Stimulated activated CD4-positive, alpha-beta T cell treated with anti-CD3 and anti-CD28 coated beads, Interleukin-2, amount 100 ng/mL, for 4 hours (primary cell): ENCODE data around the gene C20orf204.

Experiments used
- DNase-seq: peaks from one replicate; pipeline ENCODE4 v3.0.0-alpha.2; 2020; ENCODE audit warnings: low read depth

The C20orf204 gene

GRCh38 chr20:64042054-64042781 lies 6.2 kb downstream of the C20orf204 start:
- no peak for DNase-seq

DNA sequence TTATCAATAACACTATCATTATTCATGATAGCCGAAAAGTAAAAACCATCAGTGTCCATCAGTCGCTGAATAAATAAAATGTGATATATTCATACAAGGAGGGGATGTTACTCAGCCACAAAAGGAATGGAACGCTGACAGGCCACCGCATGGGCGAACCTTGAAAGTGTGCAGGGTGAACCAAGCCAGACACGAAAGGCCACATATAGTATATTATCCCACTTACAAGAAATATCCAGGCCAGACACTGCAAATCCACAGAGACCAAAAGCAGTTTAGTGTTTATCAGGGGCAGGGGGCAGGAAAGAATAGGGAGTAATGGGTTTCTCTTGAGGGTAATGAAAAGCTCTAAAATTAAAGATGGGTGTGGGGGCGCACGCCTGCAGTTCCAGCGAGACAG lies 7.8 kb downstream of the C20orf204 start:
- DNase-seq = no peak

DNA sequence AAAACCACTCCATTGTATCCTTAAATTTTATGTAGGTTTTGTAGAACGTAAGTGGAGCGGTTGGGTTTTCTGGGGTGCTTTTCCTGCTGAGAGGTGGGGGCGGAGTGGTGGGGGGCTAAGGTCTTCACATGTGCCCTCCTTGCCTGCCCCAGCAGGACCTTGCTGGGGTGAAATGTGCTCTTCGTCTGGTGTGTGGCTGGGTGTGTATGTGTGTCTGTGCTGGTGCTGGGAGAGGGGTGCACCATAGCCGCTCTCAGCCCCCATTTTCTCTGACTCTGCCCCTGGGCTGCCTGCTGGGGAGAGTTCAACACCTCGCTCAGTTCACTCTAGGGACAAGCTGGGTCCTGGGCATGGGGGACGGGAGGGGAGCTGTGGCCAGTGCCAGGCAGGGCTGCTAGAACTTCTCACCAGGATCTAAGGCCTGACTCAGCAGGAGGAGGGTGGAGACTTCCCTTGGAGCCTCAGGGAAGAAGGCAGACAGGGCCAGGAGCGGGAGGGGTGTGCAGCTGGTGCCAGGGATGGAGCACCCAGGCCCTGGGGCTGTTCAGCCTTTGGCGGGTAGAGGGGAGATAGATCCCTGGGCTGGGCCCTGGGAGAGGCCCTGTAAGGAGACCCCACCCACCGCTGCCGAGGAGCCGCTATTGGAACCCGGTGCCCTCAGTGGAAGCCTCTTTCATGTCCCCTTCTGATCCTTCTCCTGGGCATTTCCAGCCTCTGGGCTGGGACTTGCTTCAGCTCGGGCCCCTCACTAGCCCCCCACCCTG lies 8.7 kb downstream of the C20orf204 start:
- DNase-seq = no peak

DNA sequence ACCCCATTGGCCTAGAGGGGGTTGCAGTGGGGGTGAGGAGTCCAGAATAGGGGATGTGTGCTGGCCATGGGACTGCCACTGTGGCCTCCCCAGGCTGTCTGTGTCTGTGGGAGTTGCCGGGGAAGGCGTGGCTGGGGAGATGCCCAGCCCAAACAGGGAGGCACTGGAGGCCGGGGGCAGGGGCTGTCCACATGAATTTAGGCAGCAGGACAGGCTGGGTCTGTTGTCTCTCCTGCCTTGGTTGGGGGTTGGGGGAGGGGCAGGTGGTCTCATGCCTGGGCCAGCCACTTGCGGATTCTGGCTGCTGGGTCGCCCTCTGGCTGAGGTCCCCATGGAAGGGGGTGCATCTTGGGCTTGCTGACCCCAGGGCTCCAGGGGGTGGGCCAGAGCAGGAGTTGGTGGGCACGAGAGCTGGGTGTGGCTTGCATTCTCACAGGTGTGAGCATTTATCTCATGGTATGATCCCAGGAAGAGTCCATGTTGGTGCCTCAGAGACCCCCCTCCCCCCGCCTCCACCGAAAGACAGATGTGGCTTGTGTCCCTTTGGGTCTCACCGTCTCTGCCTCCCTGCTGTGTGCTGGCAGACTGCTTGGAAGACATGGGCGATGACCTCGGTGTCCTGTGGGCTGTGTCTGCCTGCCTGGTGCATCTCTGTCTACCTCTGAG lies 9.5 kb downstream of the C20orf204 start:
- DNase-seq = no peak

DNA sequence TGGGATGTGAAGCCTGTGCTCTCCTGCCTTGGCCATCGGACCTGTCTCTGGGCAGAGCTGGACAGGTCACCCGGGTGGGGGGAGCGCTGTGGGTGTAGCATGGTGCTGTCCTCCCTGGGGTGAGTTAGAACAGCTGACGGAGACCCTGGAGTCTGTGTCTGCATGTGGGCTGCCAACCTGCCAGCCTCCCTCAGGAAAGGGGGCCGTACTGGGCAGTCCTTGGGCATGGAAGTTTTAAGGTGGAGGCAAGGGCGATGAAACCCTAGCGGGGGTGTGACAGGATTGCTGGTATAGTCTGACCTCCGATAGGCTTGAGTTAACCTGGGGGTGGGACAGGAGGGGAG lies 11.0 kb downstream of the C20orf204 start:
- DNase-seq = no peak

- no peak for DNase-seq
These were observed 12.0 kb downstream of the C20orf204 start for GRCh38 chr20:64047968-64048401.

DNA sequence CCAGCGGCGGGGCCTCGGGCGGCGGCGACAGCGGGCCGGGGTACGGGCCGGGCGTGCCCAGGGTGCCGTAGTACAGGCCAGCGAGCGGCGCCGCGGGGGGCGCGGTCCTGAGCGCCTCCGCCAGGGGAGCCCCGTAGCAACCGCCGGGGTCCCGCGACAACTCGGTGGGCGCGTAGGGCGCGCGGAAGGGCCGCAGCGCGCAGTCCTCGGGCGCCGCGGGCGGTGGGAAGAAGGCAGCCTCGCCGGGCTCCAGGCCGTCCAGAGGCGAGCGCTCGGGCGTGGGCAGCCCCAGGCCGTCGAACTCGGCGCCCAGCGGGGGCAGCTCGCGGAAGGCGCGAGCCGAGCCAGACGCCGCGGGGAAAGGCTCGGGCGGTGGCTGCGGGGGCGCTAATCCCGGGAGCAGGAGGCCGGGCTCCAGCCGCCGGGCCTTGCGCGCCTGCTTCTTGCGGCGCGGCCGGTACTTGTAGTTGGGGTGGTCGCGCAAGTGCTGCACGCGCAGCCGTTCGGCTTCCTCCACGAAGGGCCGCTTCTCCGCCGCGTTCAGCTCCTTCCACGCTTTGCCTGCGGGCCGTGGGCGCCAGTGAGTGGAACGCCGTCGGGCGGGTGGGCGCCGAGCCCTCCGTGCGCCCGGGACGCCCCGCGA lies 12.5 kb downstream of the C20orf204 start:
- no peak for DNase-seq

- DNase-seq = no peak
These were observed 13.3 kb downstream of the C20orf204 start, which contains the start of gene SOX18 for GRCh38 chr20:64049060-64049877. TSS of gene SOX18 (minus strand) at chr20:64049639. CDS start at chr20:64049516, 123 bp downstream.

DNA sequence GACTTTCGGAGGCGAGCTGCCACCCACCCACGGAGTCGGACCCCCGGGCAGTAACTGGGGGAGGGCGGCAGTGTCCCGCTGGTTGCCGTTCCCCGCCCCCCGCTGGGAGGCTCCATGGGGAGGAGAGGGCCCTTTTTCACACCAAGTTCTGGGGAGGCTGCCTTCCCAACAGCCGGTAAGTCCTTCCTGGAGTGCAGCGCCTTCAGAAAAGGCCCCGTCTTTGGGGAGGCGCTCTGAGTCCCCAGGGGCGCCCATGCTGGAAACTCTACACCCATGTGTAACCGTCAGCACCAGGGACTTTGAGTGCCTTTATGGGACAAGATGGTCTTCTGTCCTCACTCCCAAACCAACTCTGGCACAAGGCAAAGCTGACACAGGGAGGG lies 13.9 kb downstream of the C20orf204 start:
- DNase-seq = no peak

GRCh38 chr20:64050261-64051032 lies 14.5 kb downstream of the C20orf204 start:
- no peak for DNase-seq

DNA sequence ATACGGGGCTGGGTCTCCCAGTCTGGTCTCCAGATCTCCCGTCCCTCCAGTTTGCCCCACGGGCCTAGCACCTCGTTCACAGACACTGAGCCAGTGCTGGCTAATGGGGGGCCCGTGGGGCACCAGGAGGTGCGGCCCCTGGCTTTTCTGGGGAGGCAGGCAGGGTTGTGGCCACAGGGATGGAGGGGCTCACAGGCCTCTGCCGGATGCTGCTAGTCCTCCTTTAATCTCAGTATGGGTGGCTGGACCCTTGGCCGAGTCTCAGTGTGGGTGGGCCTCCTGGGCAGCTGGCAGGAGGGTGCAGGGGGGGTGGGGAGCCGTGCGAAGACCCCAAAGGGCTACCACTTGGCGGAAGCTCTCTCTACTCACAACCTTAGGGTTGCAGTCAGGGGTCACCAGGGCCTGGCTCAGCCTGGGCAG lies 15.1 kb downstream of the C20orf204 start:
- DNase-seq = no peak

DNA sequence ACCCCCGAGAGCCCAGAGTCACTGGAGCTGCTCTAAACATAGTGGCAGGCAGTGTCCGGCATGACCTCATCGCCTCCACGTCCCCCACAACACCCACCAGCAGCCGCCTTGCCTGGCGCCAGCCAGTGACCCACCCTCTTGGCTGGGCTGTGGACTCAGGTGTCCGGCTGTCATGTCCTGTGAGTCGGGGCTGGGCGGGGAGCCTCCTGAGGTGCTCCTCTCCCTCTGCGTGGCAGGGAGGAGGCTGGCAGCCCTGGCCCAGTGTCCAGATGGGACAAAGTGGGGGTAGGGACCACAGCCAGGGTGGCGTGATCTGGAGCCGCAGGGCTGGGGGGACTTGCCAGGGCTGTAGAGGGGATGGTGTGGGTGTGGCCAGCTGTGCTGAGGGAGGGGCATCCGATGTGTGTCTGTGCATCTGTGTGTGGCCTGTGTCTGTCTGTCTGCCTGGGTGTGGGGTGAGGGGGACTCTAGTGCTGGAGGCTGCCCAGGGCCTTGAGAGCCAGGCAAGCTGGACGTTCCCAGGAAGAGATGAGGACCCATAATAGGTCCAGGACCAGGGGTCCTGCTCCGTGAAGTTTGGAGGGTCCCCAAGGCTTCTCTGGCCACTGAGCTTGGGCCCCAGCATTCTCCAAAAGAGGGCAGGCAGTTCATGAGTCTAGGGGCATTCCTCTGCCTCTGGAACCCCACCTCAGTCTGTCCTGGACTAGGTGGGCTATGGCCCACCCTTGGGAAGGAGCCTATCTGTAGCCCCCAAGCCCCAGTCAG lies 15.8 kb downstream of the C20orf204 start:
- DNase-seq = no peak

- DNase-seq = no peak
These were observed 16.3 kb downstream of the C20orf204 start for GRCh38 chr20:64052326-64052722.

DNA sequence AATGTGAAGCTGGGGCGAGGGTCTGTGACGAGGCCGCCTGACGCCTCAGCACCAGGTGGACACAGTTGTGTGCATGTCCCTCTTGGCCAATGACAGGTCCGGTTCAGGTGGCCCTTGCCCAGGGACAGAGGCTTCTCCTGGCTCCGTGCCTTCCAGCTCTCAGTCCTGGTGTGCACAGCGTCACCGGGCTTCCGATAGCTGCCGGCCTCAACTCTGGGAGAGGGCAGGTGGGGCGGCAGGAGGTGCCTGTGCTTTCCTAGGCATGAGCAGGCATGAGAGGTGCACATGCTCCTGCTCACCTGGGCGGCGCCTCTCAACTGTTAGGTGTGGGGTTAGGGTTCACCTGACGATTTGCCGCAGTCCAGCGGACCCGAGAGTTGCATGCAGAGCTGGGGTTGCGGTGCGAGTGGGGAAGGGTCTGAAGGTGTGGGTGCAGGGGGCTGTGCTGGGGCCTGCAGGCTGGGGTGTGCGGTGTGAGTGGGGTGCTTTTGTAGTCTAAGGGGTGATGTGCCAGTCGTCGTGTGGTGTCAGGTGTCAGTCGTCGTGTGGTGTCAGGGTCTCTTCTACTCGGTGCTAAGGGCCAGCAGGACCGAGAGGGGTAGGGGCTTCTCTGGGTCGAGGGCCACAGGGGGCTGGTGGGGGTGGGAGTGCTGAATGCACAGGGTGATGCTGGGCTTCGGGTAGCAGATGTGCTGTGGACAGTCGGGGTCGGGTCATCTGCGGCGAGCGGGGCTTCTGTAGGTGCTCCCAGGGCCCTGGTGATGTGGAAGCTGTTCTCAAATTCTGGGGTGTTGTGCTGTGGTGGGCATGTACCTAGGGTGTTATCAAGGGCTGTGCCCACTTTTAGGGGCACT lies 17.2 kb downstream of the C20orf204 start:
- no peak for DNase-seq

- DNase-seq = no peak
These were observed 18.1 kb downstream of the C20orf204 start for GRCh38 chr20:64053841-64054661.

GRCh38 chr20:64055396-64055892 lies 19.5 kb downstream of the C20orf204 start:
- no peak for DNase-seq

DNA sequence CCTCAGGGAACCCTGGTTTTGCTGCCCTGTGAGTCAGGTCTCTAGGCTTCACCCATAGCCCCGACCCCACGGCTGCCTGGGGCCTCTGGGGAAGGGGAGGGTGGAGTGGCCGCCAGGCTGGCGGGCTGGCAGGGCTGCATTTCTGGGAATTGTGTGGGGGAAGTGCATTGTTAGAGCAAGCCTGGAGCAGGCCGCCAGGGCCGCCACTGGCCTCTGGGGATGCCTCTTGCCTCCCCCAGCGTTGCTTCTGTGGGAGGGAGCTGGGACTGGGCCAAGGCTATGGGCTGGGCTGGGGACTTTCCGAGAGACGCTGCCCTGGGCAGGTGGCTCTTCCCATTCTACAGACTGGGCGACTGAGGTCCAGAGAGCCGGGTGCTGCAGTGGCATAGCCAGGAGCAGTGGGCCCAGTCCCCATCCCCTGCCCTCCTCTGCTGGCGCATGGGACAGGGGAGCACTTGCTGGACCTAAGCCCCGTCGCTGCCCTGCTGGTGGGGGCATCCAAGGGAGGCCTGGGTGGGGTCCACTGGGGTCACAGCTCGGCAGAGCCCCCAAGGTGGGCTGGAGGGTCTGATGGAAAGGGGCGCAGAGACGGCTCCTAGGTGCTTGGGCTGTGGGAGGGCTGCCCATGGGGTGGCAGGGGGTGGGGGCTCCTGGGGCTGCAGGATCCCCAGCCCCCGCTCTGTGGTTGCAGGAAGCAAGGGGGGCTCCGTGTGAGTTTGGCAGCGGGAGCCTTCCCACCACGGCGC lies 20.1 kb downstream of the C20orf204 start:
- no peak for DNase-seq

- no peak for DNase-seq
These were observed 20.6 kb downstream of the C20orf204 start for GRCh38 chr20:64056639-64056888.
